ENCODE measurements around the gene ROGDI.

The ROGDI gene

GRCh38 chr16:4763791-4764190 lies 38.6 kb downstream of the ROGDI start:
- no peak overlapping the region for H3K27ac ChIP-seq (ENCODE audit: extremely low read depth, low read depth, low read length)
- ChIA-PET CTCF (no interaction called here), POLR2A (interaction anchor here (1.5 kb wide), 1 partner anchor 29 kb away, joined by 6 read pairs; the partner anchor contains the start of genes ANKS3 and DNAAF8)
- peaks cover 23 to 61% of the 10 kb centered on the region in 2 experiments for H3K36me3 ChIP-seq (ENCODE audit: control insufficient read depth in 2 of 2, insufficient read depth in 1 of 2, low read length in 2 of 2)
- H3K4me1 ChIP-seq (ENCODE audit: control insufficient read depth, insufficient read depth, low read length) = no peaks in the 10 kb centered on the region; the same call in 1 of the 2 replicates
- TF ChIP-seq ZNF184 (tag by site-specific recombination; IDR thresholded peaks at IDR 0.05) (no peak), SP2 (tag by site-specific recombination; IDR thresholded peaks at IDR 0.05) (no peak)
- no peak overlapping the region for H3K4me3 ChIP-seq (ENCODE audit: low read depth, low read length)
- no peaks in the 10 kb centered on the region for H3K9me3 ChIP-seq (ENCODE audit: control insufficient read depth, insufficient read depth, low read depth, low read length)

GRCh38 chr16:4762205-4762604 lies 40.2 kb downstream of the ROGDI start:
- ChIA-PET CTCF (no interaction called here), POLR2A (interaction anchor here (0.6 to 0.9 kb wide), 3 partner anchors 15 to 268 kb away, joined by 3 read pairs; no protein-coding TSS in a partner anchor)
- Histone ChIP-seq H3K36me3 (ENCODE audit: control insufficient read depth in 2 of 2, insufficient read depth in 1 of 2, low read length in 2 of 2) (peaks cover 28 to 74% of the 10 kb centered on the region in 2 experiments), H3K4me1 (ENCODE audit: control insufficient read depth, insufficient read depth, low read length) (no peaks in the 10 kb centered on the region; the same call in 1 of the 2 replicates), H3K4me3 (ENCODE audit: low read depth, low read length) (no peak overlapping the region), H3K9me3 (ENCODE audit: control insufficient read depth, insufficient read depth, low read depth, low read length) (no peaks in the 10 kb centered on the region), H3K27ac (ENCODE audit: extremely low read depth, low read depth, low read length) (no peak overlapping the region)
- TF ChIP-seq ZNF664 (tag by site-specific recombination; IDR thresholded peaks at IDR 0.05) (no peak), KLF7 (tag by site-specific recombination; IDR thresholded peaks at IDR 0.05; ENCODE audit: borderline replicate concordance) (no peak), ZNF133 (tag by site-specific recombination; IDR thresholded peaks at IDR 0.05) (no peak), ZIC2 (tag by site-specific recombination; IDR thresholded peaks at IDR 0.05) (no peak), ZBTB49 (tag by site-specific recombination; IDR thresholded peaks at IDR 0.05; ENCODE audit: low read depth) (no peak), INSM2 (tag by site-specific recombination; IDR thresholded peaks at IDR 0.05) (no peak), ZNF654 (tag by site-specific recombination; IDR thresholded peaks at IDR 0.05; ENCODE audit: low read depth) (no peak), ZNF341 (tag by site-specific recombination; IDR thresholded peaks at IDR 0.05; ENCODE audit: low read depth) (no peak), ZNF394 (tag by site-specific recombination; IDR thresholded peaks at IDR 0.05; ENCODE audit: borderline replicate concordance) (no peak), SP2 (tag by site-specific recombination; IDR thresholded peaks at IDR 0.05) (no peak), ZBTB21 (tag by site-specific recombination; IDR thresholded peaks at IDR 0.05) (no peak), ZNF518A (tag by site-specific recombination; conservative IDR thresholded peaks at IDR 0.05; ENCODE audit: low read depth) (no peak), ZNF354C (tag by site-specific recombination; IDR thresholded peaks at IDR 0.05; ENCODE audit: borderline replicate concordance, low read depth) (no peak), HIC1 (tag by site-specific recombination; IDR thresholded peaks at IDR 0.05) (no peak), ZNF140 (tag by site-specific recombination; IDR thresholded peaks at IDR 0.05) (no peak), ZNF184 (tag by site-specific recombination; IDR thresholded peaks at IDR 0.05) (no peak), ZNF148 (tag by site-specific recombination; IDR thresholded peaks at IDR 0.05; ENCODE audit: borderline replicate concordance) (no peak), ZNF324 (tag by site-specific recombination; IDR thresholded peaks at IDR 0.05) (no peak), ZNF677 (tag by site-specific recombination; IDR thresholded peaks at IDR 0.05) (no peak), KLF16 (tag by site-specific recombination; IDR thresholded peaks at IDR 0.05) (no peak)

Data from HEK293 (cell line).